G401 (cell line): ENCODE measurements around the gene COX8C. TPM values are rescaled to one million over a fixed set of nuclear protein-coding genes. Genes with fewer than 3 reads are reported as not detected.

ENCODE experiments used
- DNase-seq: peaks from one replicate; pipeline ENCODE4 v3.0.0-alpha.2; 2015; ENCODE audit warnings: low spot score
- in situ Hi-C: cut with HindIII; loops from 2 replicates; pipeline ENCODE4 v1.10.0; 2016; ENCODE audit warnings: low sequenced_read_pairs, mixed read lengths
- total RNA-seq: library from RNA; depleted of rRNA; stranded (reverse); fragments of >200 nt; shearing (Covaris generic); gene quantifications from 2 replicates; pipeline ENCODE4 v1.2.3, GENCODE V29; 2014; rRNA removed

The COX8C gene, protein sequence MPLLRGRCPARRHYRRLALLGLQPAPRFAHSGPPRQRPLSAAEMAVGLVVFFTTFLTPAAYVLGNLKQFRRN
- not detected in 2 replicates for total RNA-seq

DNA sequence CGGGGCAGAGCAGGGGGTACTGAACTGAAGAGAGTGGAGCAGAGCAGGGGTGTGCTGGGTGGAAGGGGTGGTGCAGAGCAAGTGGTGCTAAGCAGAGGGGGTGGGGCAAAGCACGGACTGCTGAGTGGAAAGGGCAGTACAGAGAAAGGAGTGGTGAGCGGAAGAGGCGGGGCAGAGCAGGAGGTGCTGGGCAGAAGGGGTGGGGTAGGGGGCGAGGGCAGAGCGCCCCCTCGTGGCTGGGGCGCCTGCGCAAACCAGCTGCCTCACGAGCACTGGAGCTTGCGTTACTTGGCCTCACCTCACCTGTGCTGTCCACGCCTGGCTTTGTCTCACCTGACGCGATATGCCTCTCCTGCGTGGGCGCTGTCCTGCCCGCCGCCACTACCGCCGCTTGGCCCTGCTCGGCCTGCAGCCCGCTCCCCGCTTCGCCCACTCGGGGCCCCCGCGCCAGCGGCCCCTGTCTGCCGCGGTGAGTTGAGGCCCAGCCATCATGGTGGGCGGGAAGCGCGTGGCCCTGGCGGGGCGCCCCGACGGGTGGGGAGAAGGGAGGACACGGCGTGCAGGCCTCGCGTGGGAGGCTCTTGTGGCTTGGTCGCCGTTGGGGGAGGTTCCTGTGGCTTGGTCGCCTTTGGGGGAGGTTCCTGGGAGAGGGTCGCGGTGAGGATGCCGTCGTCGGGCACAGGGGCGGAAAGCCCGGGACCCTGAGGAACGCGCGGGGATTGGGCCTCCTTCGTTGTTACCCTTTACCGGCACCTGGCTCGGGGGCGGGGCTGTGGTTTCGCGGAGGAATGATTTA, at the start of gene COX8C:
Gene COX8C (plus strand): TSS at position 257 of the 796 bp plus-strand sequence. CDS start 87 bp downstream, at position 344.
- in situ Hi-C loops = no loop called here
- DNase-seq = no peak

DNA sequence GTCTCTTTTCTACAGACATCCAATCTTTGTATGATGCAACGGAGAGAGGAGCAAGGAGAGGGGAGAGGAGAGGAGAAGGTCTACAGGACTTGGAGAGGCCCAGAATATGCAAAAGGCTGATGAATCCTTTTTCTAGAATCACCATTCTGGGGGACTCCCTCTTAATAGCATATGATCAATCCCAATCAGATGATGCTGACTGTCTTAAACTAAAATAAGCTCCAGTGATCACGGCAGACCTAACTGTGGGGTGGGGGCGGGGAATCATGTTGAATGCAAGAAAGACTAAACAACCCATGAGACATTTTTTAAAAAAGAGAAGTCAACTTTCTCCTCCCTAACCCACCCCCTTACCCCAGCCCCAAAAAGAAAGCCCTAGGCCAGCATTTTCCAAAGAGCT, 47.6 kb upstream of the COX8C start:
- DNase-seq = no peak
- in situ Hi-C loops = no loop called here

DNA sequence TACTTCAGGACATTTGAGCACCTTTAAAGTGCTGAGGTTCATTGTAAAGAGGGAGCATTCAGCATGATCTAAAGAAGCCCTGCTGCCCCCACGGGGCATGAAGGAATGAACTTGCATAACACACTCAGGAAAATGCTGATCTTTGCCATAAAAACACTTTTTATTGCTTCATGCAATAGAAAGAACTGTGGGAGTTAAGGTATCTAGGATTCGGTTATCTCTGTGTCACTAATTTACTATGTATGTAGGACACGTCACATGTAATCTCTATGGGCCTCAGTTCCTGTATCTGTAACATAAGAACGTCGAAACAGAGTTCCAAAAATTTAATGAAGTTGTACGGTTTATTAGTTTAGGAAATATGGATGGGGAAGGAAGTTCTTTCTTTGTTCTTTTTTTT, 47.1 kb upstream of the COX8C start:
- in situ Hi-C loops = no loop called here

DNA sequence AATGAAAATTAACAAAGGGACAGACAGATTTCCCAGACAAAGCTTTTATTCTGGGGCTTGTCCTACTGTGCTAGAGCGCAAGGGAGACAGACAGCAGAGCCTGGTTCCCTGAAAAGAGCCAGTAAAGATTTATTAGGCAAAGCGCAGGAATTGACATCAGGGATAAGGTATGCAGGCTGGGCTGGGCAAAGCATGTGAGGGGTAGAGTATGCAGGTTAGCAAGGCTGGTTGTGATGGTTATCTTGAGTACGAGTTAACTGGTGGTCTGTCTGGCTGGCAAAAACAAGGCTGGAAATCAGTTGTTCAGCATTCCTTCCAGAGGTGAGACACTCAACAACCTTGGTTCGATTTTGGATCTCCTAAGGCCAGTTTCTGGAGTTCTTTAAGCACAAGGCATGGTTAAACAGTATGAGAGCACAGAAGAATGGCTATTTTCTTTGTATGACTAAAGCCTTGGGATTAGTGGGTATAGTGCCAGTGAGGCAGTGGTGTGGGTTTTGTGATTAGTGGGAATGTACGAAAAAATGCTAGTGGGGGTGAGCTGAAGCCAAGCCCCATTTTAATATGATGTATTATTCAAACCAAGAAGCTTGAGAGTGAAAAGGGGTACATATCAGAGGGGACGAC, 45.0 kb upstream of the COX8C start:
- in situ Hi-C loops = no loop called here
- no peak for DNase-seq

More for the DNA sequence above, 47.1 kb upstream of the COX8C start:
- no peak for DNase-seq

DNA sequence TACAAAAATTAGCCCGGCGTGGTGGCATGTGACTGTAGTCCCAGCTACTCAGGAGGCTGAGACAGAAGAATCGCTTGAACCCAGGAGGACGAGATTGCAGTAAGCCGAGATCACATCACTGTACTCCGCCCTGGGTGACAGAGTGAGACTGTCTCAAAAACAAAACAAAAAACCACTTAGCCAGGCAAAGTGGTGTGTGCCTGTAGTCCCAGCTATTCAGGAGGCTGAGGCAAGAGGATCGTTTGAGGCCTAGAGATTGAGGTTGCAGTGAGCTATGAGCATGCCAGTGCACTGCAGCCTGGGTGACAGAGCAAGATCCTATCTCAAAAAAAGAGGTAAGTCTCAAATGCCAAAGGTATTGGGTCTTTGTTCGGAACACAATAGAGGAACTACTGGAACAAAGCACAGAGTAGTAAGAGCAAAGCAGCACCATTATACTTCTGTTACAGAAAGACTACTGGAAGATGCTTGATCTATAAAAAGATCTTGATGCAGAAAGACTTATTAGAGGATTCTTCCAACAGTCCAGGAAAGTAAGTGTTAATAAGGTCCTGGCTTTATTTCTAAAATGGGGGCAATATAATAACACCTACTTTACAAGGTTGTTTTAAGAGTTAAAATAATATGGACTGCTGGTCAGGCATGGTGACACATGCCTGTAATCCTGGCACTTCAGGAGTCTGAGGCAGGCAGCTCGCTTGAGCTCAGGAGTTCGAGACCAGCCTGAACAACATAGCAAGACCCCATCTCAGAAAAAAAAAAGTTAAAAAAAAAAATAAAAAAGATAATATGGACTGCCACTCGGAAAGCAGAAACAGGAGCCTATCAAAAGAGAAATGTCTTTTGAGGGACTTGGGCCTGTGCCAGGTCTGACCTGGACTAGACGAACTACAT, 44.0 kb upstream of the COX8C start:
- no peak for DNase-seq
- in situ Hi-C loops = no loop called here

DNA sequence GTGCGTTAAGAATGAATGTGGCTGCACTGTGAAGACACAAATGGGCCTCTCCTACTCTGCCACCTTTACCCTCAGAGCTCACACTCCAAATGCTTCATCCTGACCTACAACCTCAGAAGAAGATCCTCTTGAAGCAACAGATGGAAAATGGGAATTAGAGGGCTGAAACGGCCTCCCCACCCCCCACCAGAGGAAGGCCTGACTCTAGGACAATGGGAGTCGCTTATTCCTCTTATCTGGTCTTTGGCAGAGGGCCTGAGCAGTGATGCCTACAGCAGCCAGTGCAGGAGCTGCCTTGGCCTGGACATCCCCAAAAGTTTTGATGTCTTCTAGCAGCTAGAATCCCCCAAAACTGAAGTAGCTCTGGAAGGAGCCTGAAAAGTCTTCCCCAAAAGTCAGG, 43.3 kb upstream of the COX8C start:
- in situ Hi-C loops = no loop called here
- DNase-seq = no peak

DNA sequence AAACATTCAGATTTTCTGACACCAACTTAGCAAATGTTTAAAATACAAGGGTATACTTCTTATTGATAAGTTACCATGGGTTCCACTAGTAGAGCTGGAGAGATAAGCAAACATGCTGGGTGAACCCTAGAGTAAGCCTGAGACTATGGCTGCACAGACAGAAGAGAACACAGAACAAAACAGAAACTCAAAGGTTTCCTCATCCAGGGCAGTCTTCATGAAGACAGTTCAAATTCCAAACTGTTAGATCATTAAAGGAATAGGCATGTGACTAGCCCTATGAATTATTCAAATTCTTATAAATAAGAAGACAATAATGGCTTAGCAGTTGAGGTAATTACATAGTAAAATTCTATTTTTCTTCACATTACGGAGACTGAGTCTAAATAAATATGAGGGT, 42.2 kb upstream of the COX8C start:
- in situ Hi-C loops = no loop called here
- DNase-seq = no peak

DNA sequence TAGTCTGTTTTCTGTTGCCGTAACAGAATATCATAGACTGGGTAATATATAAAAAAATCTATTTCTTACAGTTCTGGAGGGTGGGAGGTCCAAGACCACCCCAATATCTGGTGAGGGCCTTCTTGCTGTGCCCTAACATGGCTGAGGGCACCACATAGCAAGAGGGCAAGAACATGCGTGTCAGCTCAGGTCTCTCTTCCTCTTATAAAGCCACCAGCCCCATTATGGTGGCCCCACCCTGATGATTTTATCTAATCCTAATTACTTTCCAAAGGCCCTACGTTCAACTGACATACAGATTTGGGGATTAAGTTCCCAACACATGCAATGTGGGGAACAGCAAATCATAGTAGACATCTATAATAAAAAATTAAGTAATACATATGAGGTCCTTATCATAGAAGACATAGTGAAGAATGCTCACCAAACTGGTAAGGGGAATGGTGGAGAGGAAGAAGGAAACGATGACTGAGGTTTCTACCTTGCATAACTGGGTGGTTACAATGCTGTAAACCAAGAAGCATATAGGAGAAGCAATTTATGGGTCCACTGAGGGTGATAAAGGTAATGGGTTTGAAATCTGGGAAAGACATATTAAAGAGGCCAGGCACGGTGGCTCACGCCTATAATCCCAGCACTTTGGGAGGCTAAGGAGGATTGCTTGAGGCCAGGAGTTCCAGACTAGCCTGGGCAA, 41.1 kb upstream of the COX8C start:
- no peak for DNase-seq
- in situ Hi-C loops = no loop called here

DNA sequence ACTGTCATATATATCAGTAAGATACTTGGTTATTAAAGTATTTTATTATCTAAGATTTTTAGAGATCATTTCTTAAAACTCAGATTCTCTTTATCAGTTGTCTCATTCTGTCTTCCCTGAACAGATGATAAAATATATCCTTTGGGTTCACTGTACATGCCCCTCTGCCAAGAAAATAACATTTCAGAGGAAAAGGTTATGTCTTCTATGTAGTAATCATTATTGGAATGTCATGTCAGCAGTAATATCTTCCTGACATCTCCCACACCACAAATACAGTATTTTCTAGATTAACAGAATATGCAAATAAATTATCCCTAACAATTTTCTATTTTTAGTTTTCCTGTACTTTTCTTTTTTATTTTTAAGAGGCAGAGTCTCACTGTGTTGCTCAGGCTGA, 40.2 kb upstream of the COX8C start:
- in situ Hi-C loops = no loop called here

DNA sequence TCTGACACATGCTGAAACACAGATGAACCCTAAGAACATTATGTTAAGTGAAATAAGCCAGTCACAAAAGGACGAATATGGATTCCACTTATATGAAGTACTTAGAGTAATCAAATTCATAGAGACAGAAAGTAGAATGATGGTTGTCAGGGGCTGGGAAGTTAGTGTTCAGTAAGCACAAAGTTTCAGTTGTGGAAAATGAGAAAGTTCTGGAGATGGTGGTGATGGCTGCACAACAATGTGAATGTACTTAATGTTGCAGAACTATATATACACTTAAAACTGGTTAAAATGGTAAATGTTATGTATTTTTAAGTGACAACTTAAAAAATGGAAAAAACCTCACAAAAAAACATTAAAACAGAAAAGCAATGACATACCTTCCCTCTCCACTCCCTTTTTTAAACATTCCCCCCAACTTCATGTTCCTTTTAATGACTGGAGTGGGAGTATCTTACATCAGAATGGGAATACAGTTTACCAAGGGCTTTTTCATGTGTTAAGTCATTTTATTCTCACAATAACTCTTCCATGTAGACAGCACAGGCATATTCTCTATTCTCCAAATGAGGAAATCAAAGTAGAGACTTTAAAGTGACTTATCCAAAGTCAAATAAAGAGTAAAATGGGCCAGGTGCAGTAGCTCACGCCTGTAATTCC, 38.2 kb upstream of the COX8C start:
- no peak for DNase-seq
- in situ Hi-C loops = no loop called here

More for the DNA sequence above, 40.2 kb upstream of the COX8C start:
- DNase-seq = no peak

DNA sequence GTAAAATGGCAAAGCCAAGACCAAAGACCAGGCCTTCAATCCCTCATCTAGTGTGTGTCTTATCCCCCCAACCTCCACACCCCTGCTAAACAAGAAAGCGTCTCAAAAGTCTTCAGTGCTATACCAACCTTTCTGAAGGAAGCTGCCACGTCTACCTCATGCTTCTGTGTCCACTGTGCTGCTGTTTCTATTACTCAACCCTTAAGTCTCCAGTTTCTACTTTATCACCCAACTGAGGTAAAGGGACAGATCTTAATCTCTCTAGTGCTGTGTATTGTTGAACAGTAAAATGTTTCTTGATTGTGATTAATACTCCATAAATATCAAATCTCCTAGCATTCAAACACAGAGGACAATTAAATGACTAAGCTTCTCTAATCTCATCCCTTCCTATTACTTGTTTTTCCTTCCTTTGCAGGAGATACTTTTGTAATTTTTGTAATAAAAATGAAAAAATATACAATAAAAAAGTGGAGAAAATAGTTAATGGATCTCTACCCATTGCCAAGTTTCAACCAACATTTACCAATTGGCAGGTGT, 37.5 kb upstream of the COX8C start:
- DNase-seq = no peak

DNA sequence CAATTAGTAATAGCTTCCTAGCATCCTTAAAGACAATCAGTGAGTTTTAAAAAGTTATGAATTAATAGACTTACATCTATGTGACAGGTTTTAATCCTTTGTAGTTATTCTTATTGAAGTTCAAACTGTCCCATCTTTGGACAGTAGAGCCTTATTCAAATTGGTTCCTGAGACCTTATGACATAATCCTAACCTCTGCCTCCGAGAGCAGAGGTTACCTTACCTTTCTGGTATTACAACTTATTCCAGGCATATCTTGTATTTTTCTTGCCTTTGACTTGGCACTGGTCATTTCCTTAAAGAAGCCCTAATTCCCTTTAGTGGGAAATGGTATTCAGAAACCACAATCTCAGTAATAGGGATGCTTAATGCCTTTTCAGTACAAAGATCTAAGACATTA, 35.9 kb upstream of the COX8C start:
- DNase-seq = no peak
- in situ Hi-C loops = no loop called here

More for the DNA sequence above, 37.5 kb upstream of the COX8C start:
- in situ Hi-C loops = no loop called here

DNA sequence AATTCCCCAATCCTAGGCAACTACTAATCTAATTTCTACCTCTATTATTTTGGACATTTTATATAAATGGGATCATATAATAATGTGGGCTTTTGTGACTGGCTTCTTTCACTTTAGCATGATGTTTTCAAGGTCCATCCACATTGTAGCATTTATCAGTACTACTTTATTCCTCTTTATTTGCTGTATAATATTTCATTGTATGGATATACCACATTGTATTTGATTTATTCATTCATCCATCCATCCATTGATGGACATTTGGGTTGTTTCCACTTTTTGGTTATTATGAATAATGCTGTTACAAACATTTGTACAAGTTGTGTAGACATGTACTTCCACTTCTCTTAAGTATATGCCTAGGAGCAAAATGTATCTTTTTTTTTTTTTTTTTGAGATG, 31.4 kb upstream of the COX8C start:
- DNase-seq = no peak
- in situ Hi-C loops = no loop called here

DNA sequence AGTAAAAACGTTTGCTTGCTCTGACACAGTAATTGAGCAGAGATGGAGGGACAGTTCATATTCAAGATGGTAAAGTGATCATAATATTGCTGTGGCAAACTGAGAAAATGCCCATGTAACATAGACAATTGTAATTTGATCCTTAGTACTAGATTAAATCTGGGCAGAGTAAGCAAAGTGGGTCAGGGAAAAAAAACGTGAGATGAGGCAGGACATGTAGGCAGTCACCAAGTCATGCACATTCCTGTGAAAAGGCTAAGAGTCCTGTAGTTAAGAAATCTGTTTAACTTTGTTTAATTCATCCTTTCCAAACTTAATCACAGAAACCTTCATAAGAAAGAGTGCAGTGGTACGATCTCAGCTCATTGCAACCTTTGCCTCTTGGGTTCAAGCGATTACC, 30.3 kb upstream of the COX8C start:
- in situ Hi-C loops = no loop called here
- no peak for DNase-seq

DNA sequence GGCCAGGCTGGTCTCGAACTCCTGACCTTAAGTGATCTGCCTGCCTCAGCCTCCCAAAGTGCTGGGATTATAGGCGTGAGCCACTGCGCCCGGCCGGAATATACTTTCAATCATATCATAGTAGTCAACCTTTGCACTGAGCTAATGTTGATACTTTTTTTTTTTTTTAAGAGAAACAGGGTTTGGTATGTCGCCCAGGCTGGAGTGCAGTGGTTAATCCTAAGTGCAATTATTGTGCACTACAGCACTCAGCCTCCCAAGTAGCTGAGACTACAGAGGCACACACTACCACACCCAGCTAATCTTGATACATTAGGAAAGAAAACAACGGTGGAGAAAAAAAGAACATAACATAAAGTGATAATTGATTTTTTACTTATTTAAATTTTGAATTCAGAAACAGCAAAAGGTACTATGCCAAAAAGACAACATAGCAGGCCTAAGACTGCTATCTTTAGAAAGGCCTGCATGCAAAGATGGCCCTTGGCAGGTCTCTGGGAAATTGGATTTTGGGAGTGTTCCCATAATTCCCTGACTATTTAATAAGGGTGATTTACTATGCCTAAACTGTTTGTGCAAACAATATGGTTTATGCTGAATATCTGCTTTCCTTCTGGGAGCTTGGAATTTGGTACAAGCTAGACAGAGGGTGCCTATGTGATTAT, 29.6 kb upstream of the COX8C start:
- in situ Hi-C loops = no loop called here
- DNase-seq = no peak

DNA sequence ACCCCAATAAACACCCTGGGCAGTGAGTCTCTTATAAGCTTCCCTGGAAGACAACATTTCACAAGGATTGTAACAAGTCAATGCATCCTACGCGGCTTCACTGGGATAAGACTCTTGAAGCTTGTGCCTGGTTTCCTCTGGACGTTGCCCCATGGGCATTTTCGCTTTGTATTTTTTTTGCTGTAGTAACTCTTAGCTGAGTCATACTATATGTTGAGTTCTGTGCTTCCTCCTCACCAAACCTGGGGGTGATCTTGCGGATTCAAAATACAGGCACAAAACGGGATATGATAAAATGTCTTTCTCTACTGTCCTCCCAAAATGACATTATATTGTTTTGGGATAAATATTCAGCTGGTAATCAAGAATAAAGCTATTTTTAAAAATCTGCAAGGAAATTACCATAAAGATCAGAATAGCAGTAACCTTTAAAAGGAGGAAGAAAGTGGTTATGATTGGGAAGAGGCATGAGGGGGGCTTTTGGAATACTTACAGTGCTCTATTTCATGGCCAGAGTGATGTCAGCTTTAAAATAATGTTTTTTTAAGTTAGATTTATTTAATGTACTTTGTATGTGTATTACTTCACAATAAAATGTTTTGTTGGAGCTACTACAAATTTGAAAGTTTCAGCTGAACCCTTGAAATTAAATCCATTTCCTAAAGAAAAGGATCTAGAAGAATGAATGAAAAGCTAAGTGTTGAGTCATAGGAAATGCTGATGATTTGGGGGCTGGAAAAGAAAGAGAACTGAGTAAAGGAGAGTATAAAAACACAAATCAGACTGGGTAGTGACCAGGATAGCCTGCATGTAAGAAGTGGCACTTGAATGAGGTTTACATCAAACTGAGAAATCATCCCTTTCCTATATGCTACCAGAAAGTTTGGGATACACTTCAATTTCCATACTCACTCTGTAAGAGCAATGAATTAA, 28.8 kb upstream of the COX8C start:
- no peak for DNase-seq
- in situ Hi-C loops = no loop called here

DNA sequence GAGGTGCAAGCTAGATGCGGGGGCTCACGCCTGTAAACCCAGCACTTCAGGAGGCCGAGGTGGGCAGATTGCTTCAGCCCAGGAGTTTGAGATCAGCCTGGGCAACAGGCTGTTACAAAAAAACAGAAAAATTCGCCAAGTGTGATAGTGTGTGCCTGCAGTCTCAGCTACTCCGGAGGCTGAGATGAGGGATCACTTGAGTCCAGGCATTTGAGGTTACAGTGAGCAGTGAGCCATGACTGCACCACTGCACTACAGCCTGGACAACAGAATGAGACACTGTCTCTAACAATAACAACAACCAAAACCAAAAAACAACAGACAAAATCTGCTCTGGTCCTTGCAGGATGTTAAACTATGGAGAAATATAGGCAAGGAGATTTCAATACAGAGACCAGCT, 28.1 kb upstream of the COX8C start:
- in situ Hi-C loops = no loop called here
- DNase-seq = no peak
